ENCODE data around the gene TUSC2.
"Not testable (repeated sequence)": the region's sequence is repeated elsewhere in the genome, so short reads cannot be mapped to it uniquely, and the experiment has no call there.

TUSC2 gene

GRCh38 chr3:50316657-50317242 is 11.3 kb downstream of the TUSC2 start:
- no peak for DNase-seq

GRCh38 chr3:50314816-50315215 is 13.2 kb downstream of the TUSC2 start:
- no peak for DNase-seq

GRCh38 chr3:50314342-50314741 is 13.7 kb downstream of the TUSC2 start:
- DNase-seq = no peak

- not testable (repeated sequence) for DNase-seq
These were observed 16.0 kb downstream of the TUSC2 start for GRCh38 chr3:50312041-50312440.

- no peak for DNase-seq
These were observed 23.4 kb downstream of the TUSC2 start for GRCh38 chr3:50304601-50305000.

- no peak for DNase-seq
These were observed 24.8 kb downstream of the TUSC2 start, which contains the start of gene HYAL1 for GRCh38 chr3:50303013-50303815. Gene HYAL1 (minus strand): TSS chr3:50303574. CDS start chr3:50302956, 618 bp downstream.

- DNase-seq = no peak
These were observed 25.7 kb downstream of the TUSC2 start for GRCh38 chr3:50302095-50303012.

- DNase-seq = no peak
These were observed 27.3 kb downstream of the TUSC2 start for GRCh38 chr3:50300681-50301254.

GRCh38 chr3:50299929-50300680 is 27.9 kb downstream of the TUSC2 start:
- DNase-seq = no peak

GRCh38 chr3:50299638-50299928 is 28.4 kb downstream of the TUSC2 start:
- no peak for DNase-seq

GRCh38 chr3:50298836-50299637 is 29.0 kb downstream of the TUSC2 start, which contains the start of the genes HYAL3 and NAA80:
Gene HYAL3 (minus strand): TSS chr3:50299405. CDS start chr3:50295602, 3,803 bp downstream.
Gene NAA80 (minus strand): TSS chr3:50299405. CDS start chr3:50297463, 1,942 bp downstream.
- peak; percentile 86 for DNase-seq

GRCh38 chr3:50297896-50298725 is 29.9 kb downstream of the TUSC2 start:
- DNase-seq = no peak

- DNase-seq = no peak
These were observed 30.6 kb downstream of the TUSC2 start for GRCh38 chr3:50297384-50297775.

- no peak for DNase-seq
These were observed 31.2 kb downstream of the TUSC2 start for GRCh38 chr3:50296721-50297383.

GRCh38 chr3:50295553-50296431 is 32.2 kb downstream of the TUSC2 start:
- DNase-seq = no peak

- DNase-seq = no peak
These were observed 33.3 kb downstream of the TUSC2 start for GRCh38 chr3:50294492-50295403.

- DNase-seq = no peak
These were observed 33.9 kb downstream of the TUSC2 start for GRCh38 chr3:50294089-50294488.

All from NCI-H1694 (cell line).